Measurements from ENCODE around the gene ADAMTS1.
A peak's percentile ranks its signal among the peaks of the same experiment; 100 is the strongest.

ADAMTS1 gene

GRCh38 chr21:26842974-26843932 lies 2.0 kb downstream of the ADAMTS1 start (continued):
- peak; percentile 11; the same call in 1 of the 2 replicates for TF ChIP-seq PRDM4 (tag by site-specific recombination; IDR thresholded peaks at IDR 0.05)
- no peak for TF ChIP-seq ZNF548 (tag by site-specific recombination; IDR thresholded peaks at IDR 0.05)
- peak; percentile 62 for TF ChIP-seq ZEB2 (tag by site-specific recombination; IDR thresholded peaks at IDR 0.05)
- peak; percentile 90 for TF ChIP-seq KLF10 (tag by site-specific recombination; IDR thresholded peaks at IDR 0.05)
- no peak for TF ChIP-seq ZNF626 (tag by site-specific recombination; IDR thresholded peaks at IDR 0.05)
- 0 out of 2 replicates have a peak, but pooled peaks have one; percentile 5 for TF ChIP-seq ZNF449 (tag by site-specific recombination; IDR thresholded peaks at IDR 0.05)
- TF ChIP-seq ZBTB26 (tag by site-specific recombination; optimal IDR thresholded peaks at IDR 0.05): no peak
- TF ChIP-seq ZNF529 (tag by site-specific recombination; IDR thresholded peaks at IDR 0.05; ENCODE audit: insufficient replicate concordance): no peak
- TF ChIP-seq ZNF423 (tag by site-specific recombination; IDR thresholded peaks at IDR 0.05): peak; percentile 92
- peak; percentile 96 for TF ChIP-seq ZBTB48 (tag by site-specific recombination; IDR thresholded peaks at IDR 0.05)
- no peak for TF ChIP-seq ZNF571 (tag by site-specific recombination; IDR thresholded peaks at IDR 0.05)
- TF ChIP-seq ZNF660 (tag by site-specific recombination; IDR thresholded peaks at IDR 0.05): peak; percentile 89
- TF ChIP-seq ELK4 (IDR thresholded peaks at IDR 0.05; ENCODE audit: borderline replicate concordance, low read depth, low read length): no peak

- Histone ChIP-seq H3K36me3 (ENCODE audit: control insufficient read depth in 2 of 2, insufficient read depth in 1 of 2, low read length in 2 of 2) (peaks cover 47 to 63% of the 10 kb centered on the region in 2 experiments), H3K27ac (ENCODE audit: extremely low read depth, low read depth, low read length) (peak overlapping the region; percentile 99), H3K4me3 (ENCODE audit: low read depth, low read length) (peak overlapping the region; percentile 90), H3K9me3 (ENCODE audit: control insufficient read depth, insufficient read depth, low read depth, low read length) (no peaks in the 10 kb centered on the region), H3K4me1 (ENCODE audit: control insufficient read depth, insufficient read depth, low read length) (peaks cover 7% of the 10 kb centered on the region; the same call in 1 of the 2 replicates)
- POLR2A ChIA-PET: interaction anchor here (0.6 to 2.9 kb wide), 4 partner anchors 22 to 125 kb away, joined by 3 to 14 read pairs (median 4); partner anchors contain the start of gene ADAMTS5
- CTCF ChIA-PET: interaction anchor here (0.5 to 1.9 kb wide), 6 partner anchors 8 to 74 kb away, joined by 3 to 9 read pairs (median 4); no protein-coding TSS in a partner anchor
- TF ChIP-seq ZNF600 (tag by site-specific recombination; IDR thresholded peaks at IDR 0.05) (peak; percentile 40; the same call in 1 of the 2 replicates), ZNF629 (tag by site-specific recombination; IDR thresholded peaks at IDR 0.05) (no peak)
Measured at GRCh38 chr21:26842300-26842699, 2.9 kb downstream of the ADAMTS1 start.

Measured in HEK293 (cell line).